H1 (cell line): ENCODE results near the gene CLRN2. TPM values are rescaled to one million over a fixed set of nuclear protein-coding genes. Genes with fewer than 3 reads are reported as not detected.

Experiments used
- CTCF ChIA-PET: fragments of 300-600 bp; sonication (Branson Sonifier 250); formaldehyde crosslinking; loops from one replicate; lab custom pipeline; 2021; ENCODE audit not compliant: partially characterized antibody; lab: Charles Lee
- POLR2A ChIA-PET: fragments of 300-600 bp; sonication (Branson Sonifier 250); formaldehyde crosslinking; loops from one replicate; lab custom pipeline; 2021; ENCODE audit warnings: inconsistent platforms; ENCODE audit not compliant: partially characterized antibody; lab: Charles Lee
- DNase-seq, 2 experiments: peaks; one replicate each; pipeline versions ENCODE4 v3.0.0 to v3.0.0-alpha.2; 2010 to 2022; ENCODE audit warnings: low spot score in 2 of 2, low read depth in 1 of 2, mixed read lengths in 1 of 2
- FAIRE-seq: peaks from 2 replicates; lab custom pipeline; 2011; peaks lifted over from hg19 to GRCh38; lab: Jason Lieb, UNC
- H2AFZ ChIP-seq: 2 replicates; pipeline ENCODE4 v1.8.1; 2012; ENCODE audit warnings: low read length, inconsistent platforms
- H2AK5ac ChIP-seq: 2 replicates; pipeline ENCODE4 v1.6.1; 2013; ENCODE audit warnings: low read depth, low read length
- H2BK120ac ChIP-seq: replicated peaks from 2 replicates; pipeline ENCODE3; 2013; ENCODE audit warnings: low read depth, low read length, inconsistent platforms
- H2BK12ac ChIP-seq: 2 replicates; pipeline ENCODE4 v1.6.1; 2013; ENCODE audit warnings: low read depth, low read length
- H2BK15ac ChIP-seq: 2 replicates; pipeline ENCODE4 v1.6.1; 2013; ENCODE audit warnings: low read length
- H2BK20ac ChIP-seq: 2 replicates; pipeline ENCODE4 v1.6.1; 2013; ENCODE audit warnings: low read length
- H2BK5ac ChIP-seq: 2 replicates; pipeline ENCODE4 v1.6.1; 2013; ENCODE audit warnings: low read depth, low read length
- H3K14ac ChIP-seq: 2 replicates; pipeline ENCODE4 v1.6.1; 2013; ENCODE audit warnings: inconsistent platforms; ENCODE audit not compliant: insufficient read length
- H3K18ac ChIP-seq: 2 replicates; pipeline ENCODE4 v1.6.1; 2013; ENCODE audit warnings: low read length; ENCODE audit errors: extremely low read depth
- H3K23ac ChIP-seq: 2 replicates; pipeline ENCODE4 v1.6.1; 2013; ENCODE audit warnings: inconsistent platforms; ENCODE audit not compliant: insufficient read length
- H3K23me2 ChIP-seq: 2 replicates; pipeline ENCODE4 v1.6.1; 2013; ENCODE audit warnings: low read depth, low read length
- H3K27ac ChIP-seq: 2 replicates; pipeline ENCODE4 v1.6.1; 2011; ENCODE audit warnings: low read depth, low read length, inconsistent platforms
- H3K27me3 ChIP-seq, 4 experiments: replicated peaks in 1 of 4; 1 replicate in 1 of 4; 2 replicates in 3 of 4; pipeline versions ENCODE4 v1.6.1 to v1.8.1; 2011 to 2013; ENCODE audit warnings: low read length in 3 of 4, mild to moderate bottlenecking in 3 of 4, inconsistent platforms in 2 of 4, mixed read lengths in 2 of 4, moderate library complexity in 1 of 4; ENCODE audit not compliant: control insufficient read depth in 3 of 4, insufficient read depth in 3 of 4; ENCODE audit errors: extremely low read depth in 1 of 4
- H3K36me3 ChIP-seq, 4 experiments: 2 replicates each; pipeline versions ENCODE4 v1.6.1 to v1.8.1; 2011 to 2013; ENCODE audit warnings: mild to moderate bottlenecking in 4 of 4, low read length in 3 of 4, moderate library complexity in 2 of 4, control low read depth in 1 of 4, inconsistent platforms in 1 of 4; ENCODE audit not compliant: insufficient read depth in 4 of 4, control insufficient read depth in 2 of 4
- H3K4ac ChIP-seq: replicated peaks from 2 replicates; pipeline ENCODE3; 2013; ENCODE audit warnings: low read length, low read depth, mixed read lengths, inconsistent platforms; ENCODE audit not compliant: insufficient read length
- H3K4me1 ChIP-seq, 4 experiments: replicated peaks in 1 of 4; 1 replicate in 1 of 4; 2 replicates in 3 of 4; pipeline versions ENCODE4 v1.6.1 to v1.8.1; 2011 to 2013; ENCODE audit warnings: low read length in 3 of 4, inconsistent platforms in 2 of 4, mixed read lengths in 1 of 4; ENCODE audit not compliant: insufficient read depth in 4 of 4, control insufficient read depth in 3 of 4
- H3K4me2 ChIP-seq, 2 experiments: 2 replicates each; pipeline versions ENCODE4 v1.6.1 to v1.8.1; 2011 to 2013; ENCODE audit warnings: low read depth in 2 of 2, low read length in 2 of 2, control low read depth in 1 of 2, inconsistent platforms in 1 of 2, mild to moderate bottlenecking in 1 of 2; ENCODE audit not compliant: insufficient read depth in 1 of 2
- H3K4me3 ChIP-seq, 4 experiments: fragments of 200-600, 300-600 bp in 1 of 4; sonication (generic), shearing (Covaris generic), sonication (Bioruptor Twin) in 1 of 4; 2 replicates each; pipeline versions ENCODE4 v1.5.1 to v1.8.1; 2011 to 2016; ENCODE audit warnings: low read length in 4 of 4, low read depth in 3 of 4, control low read depth in 2 of 4, inconsistent platforms in 2 of 4, mild to moderate bottlenecking in 2 of 4, mixed read lengths in 1 of 4, moderate library complexity in 1 of 4; ENCODE audit not compliant: insufficient read depth in 2 of 4; ENCODE audit errors: extremely low read depth in 1 of 4
- H3K56ac ChIP-seq: replicated peaks from 2 replicates; pipeline ENCODE3; 2013; ENCODE audit warnings: low read depth, mild to moderate bottlenecking, mixed read lengths, low read length, inconsistent platforms; ENCODE audit not compliant: insufficient read length
- H3K79me1 ChIP-seq: 2 replicates; pipeline ENCODE4 v1.6.1; 2013; ENCODE audit warnings: low read depth, low read length, control low read depth
- H3K79me2 ChIP-seq, 2 experiments: 2 replicates each; pipeline versions ENCODE4 v1.6.1 to v1.8.1; 2012 to 2013; ENCODE audit warnings: low read length in 2 of 2, mild to moderate bottlenecking in 2 of 2, inconsistent platforms in 1 of 2; ENCODE audit not compliant: insufficient read depth in 2 of 2, control insufficient read depth in 1 of 2
- H3K9ac ChIP-seq, 4 experiments: replicated peaks in 1 of 4; 1 replicate in 1 of 4; 2 replicates in 3 of 4; pipeline versions ENCODE4 v1.6.1 to v1.8.1; 2011 to 2013; ENCODE audit warnings: low read depth in 3 of 4, low read length in 3 of 4, control low read depth in 2 of 4, mild to moderate bottlenecking in 2 of 4, moderate library complexity in 2 of 4, inconsistent platforms in 1 of 4; ENCODE audit errors: extremely low read depth in 1 of 4
- H3K9me3 ChIP-seq, 2 experiments: 2 replicates each; pipeline versions ENCODE4 v1.6.1 to v1.8.1; 2012 to 2013; ENCODE audit warnings: mild to moderate bottlenecking in 2 of 2, moderate library complexity in 2 of 2, control low read depth in 1 of 2, inconsistent platforms in 1 of 2, low read depth in 1 of 2, low read length in 1 of 2, mixed read lengths in 1 of 2; ENCODE audit not compliant: insufficient read depth in 2 of 2
- H4K20me1 ChIP-seq, 2 experiments: replicated peaks in 1 of 2; 2 replicates each; pipeline versions ENCODE3 to v1.8.1; 2011 to 2013; ENCODE audit warnings: inconsistent platforms in 2 of 2, low read length in 2 of 2, mild to moderate bottlenecking in 1 of 2; ENCODE audit not compliant: insufficient read depth in 2 of 2, control insufficient read depth in 1 of 2
- H4K5ac ChIP-seq: 2 replicates; pipeline ENCODE4 v1.6.1; 2013; ENCODE audit warnings: low read length, low read depth, mixed read lengths, inconsistent platforms; ENCODE audit not compliant: insufficient read length
- H4K8ac ChIP-seq: 2 replicates; pipeline ENCODE4 v1.8.0; 2013; ENCODE audit warnings: mild to moderate bottlenecking, moderate library complexity, low read length, inconsistent platforms; ENCODE audit not compliant: insufficient read depth; ENCODE audit errors: extremely low read depth
- H4K91ac ChIP-seq: replicated peaks from 2 replicates; pipeline ENCODE3; 2013; ENCODE audit warnings: low read length, mixed read lengths, inconsistent platforms; ENCODE audit not compliant: insufficient read length
- BACH1 ChIP-seq: IDR thresholded peaks from 2 replicates; pipeline ENCODE4 v1.6.1; 2012; ENCODE audit warnings: low read length, improper control_type of control experiment
- EP300 ChIP-seq, 2 experiments: IDR thresholded peaks; 1 replicate in 1 of 2; 2 replicates in 1 of 2; pipeline ENCODE4 v1.6.1; 2011 to 2012; ENCODE audit warnings: low read depth in 2 of 2, low read length in 2 of 2, mild to moderate bottlenecking in 2 of 2, borderline replicate concordance in 1 of 2, inconsistent platforms in 1 of 2, moderate library complexity in 1 of 2
- WGBS, 2 experiments: shearing (Covaris generic) in 1 of 2; methylation state at CpG; one replicate each; pipeline versions ENCODE4 v1.1.6 to v1.1.7; 2013 to 2015; ENCODE audit warnings: low lambda C conversion rate in 2 of 2, mixed read lengths in 2 of 2, inconsistent platforms in 1 of 2, low coverage in 1 of 2, missing lambda C conversion rate in 1 of 2; ENCODE audit not compliant: insufficient replicate concordance in 2 of 2, insufficient coverage in 1 of 2, insufficient read length in 1 of 2; ENCODE audit errors: extremely low coverage in 1 of 2, missing lambda C conversion rate in 1 of 2; 5-methylcytosine and 5-hydroxymethylcytosine counted together
- polyA plus RNA-seq, 7 experiments: library from polyadenylated mRNA; depleted of rRNA in 3 of 7; stranded (reverse) in 5 of 7; unstranded in 2 of 7; fragments of >200 nt in 5 of 7; fragments of 200-250 nt in 2 of 7; gene quantifications; 1 replicate in 5 of 7; 2 replicates in 1 of 7; 4 replicates in 1 of 7; pipeline versions ENCODE4 v1.2.1 to v1.2.3, GENCODE V29; 2011 to 2013; ENCODE audit warnings: missing spikeins in 2 of 7, mixed read lengths in 2 of 7
- total RNA-seq: library from RNA; stranded (reverse); fragmentation: NEBNext Ultra II Directional; extraction: Animal tissue kit (Norgen Biotek cat#: 25700); gene quantifications from 2 replicates; pipeline ENCODE4 v1.2.1, GENCODE V29; 2021

The CLRN2 gene
- total and polyA plus RNA-seq, 2 of the 8 experiments (the other 6 are each of a cell fraction or from before 2014, with no cell fraction given): not detected

- Histone ChIP-seq H2BK20ac (no peak overlapping the region), H3K56ac (no peak overlapping the region)
- TF ChIP-seq EP300 (IDR thresholded peaks at IDR 0.05; ENCODE audit: borderline replicate concordance in 1 of 2, low read depth in 2 of 2, low read length in 2 of 2) (no peak), BACH1 (no peak)
- TF ChIP-seq, all 59 proteins: peak for 0
- no peak for FAIRE-seq
- no peaks in the 10 kb centered on the region for H3K27me3 ChIP-seq
- peak overlapping the region; percentile 69 for H3K4ac ChIP-seq
- H3K4me3 ChIP-seq: no peak overlapping the region
- no peak overlapping the region for H3K14ac ChIP-seq
- H2BK15ac ChIP-seq: no peak overlapping the region
- H2AK5ac ChIP-seq: no peak overlapping the region
- 0 out of 2 replicates have a peak, but pooled peaks cover 3% of the 10 kb centered on the region for H3K23me2 ChIP-seq
- no peak overlapping the region for H3K18ac ChIP-seq
- no peak overlapping the region for H2BK120ac ChIP-seq
- H4K8ac ChIP-seq: no peak overlapping the region
- H3K79me1 ChIP-seq: no peaks in the 10 kb centered on the region
- H2BK12ac ChIP-seq: no peak overlapping the region
- no peaks in the 10 kb centered on the region for H3K9me3 ChIP-seq
- no peak overlapping the region for H3K4me2 ChIP-seq
- CTCF ChIA-PET: interaction anchor here (1.0 kb wide), 1 partner anchor 258 kb away, joined by 3 read pairs; no protein-coding TSS in a partner anchor
- no peaks in the 10 kb centered on the region for H3K4me1 ChIP-seq
- DNase-seq: no peak
- 96 to 100% methylated on average over 2 to 3 of the region's 3 CpGs for WGBS, 2 experiments
- no peaks in the 10 kb centered on the region for H4K20me1 ChIP-seq
- H4K5ac ChIP-seq: no peak overlapping the region
- POLR2A ChIA-PET: no interaction called here
- H2BK5ac ChIP-seq: no peak overlapping the region
- no peaks in the 10 kb centered on the region for H3K79me2 ChIP-seq
- no peak overlapping the region for H3K27ac ChIP-seq
- no peak overlapping the region for H4K91ac ChIP-seq
- H2AFZ ChIP-seq: 0 out of 2 replicates have a peak overlapping the region, but pooled peaks have one; percentile 81
- no peaks in the 10 kb centered on the region for H3K36me3 ChIP-seq
- no peak overlapping the region for H3K23ac ChIP-seq
- no peak overlapping the region for H3K9ac ChIP-seq
Observed at GRCh38 chr4:17550549-17550948, 35.6 kb downstream of the CLRN2 start.
